Tibial nerve (tissue), 4 donors: Measurements from ENCODE around the gene TBCC.

Experiments
- CTCF ChIP-seq, 5 experiments: fragments of 200-600 bp in 3 of 5; fragments of 450-650 bp in 2 of 5; sonication (generic) in 3 of 5; IDR thresholded peaks; one replicate each; pipeline ENCODE4 v1.5.1; 2016 to 2019; ENCODE audit warnings: antibody characterized with exemption in 5 of 5, mild to moderate bottlenecking in 3 of 5, moderate library complexity in 2 of 5
- EP300 ChIP-seq, 2 donors: sonication (generic); formaldehyde crosslinking; IDR thresholded peaks; one replicate each; pipeline ENCODE4 v1.6.1; 2017; ENCODE audit warnings: antibody characterized with exemption in 2 of 2, mild to moderate bottlenecking in 1 of 2
- POLR2A ChIP-seq, 2 donors: fragments of 450-650 bp; IDR thresholded peaks; one replicate each; pipeline ENCODE4 v1.6.1; 2017; ENCODE audit warnings: antibody characterized with exemption in 2 of 2, mild to moderate bottlenecking in 2 of 2, moderate library complexity in 2 of 2

GRCh38 chr6:42795651-42796050, 49.7 kb upstream of the TBCC start:
- TF ChIP-seq CTCF (IDR thresholded peaks at IDR 0.05) (no peak), POLR2A (IDR thresholded peaks at IDR 0.05) (no peak), EP300 (IDR thresholded peaks at IDR 0.05) (no peak)
